G401 (cell line): ENCODE data around the gene CNOT3. TPM values are rescaled to one million over a fixed set of nuclear protein-coding genes. Genes with fewer than 3 reads are reported as not detected.
"Not testable (repeated sequence)": the region's sequence is repeated elsewhere in the genome, so short reads cannot be mapped to it uniquely, and the experiment has no call there.

Source experiments
- DNase-seq: peaks from one replicate; pipeline ENCODE4 v3.0.0-alpha.2; 2015; ENCODE audit warnings: low spot score
- in situ Hi-C: cut with HindIII; loops from 2 replicates; pipeline ENCODE4 v1.10.0; 2016; ENCODE audit warnings: low sequenced_read_pairs, mixed read lengths
- total RNA-seq: library from RNA; depleted of rRNA; stranded (reverse); fragments of >200 nt; shearing (Covaris generic); gene quantifications from 2 replicates; pipeline ENCODE4 v1.2.3, GENCODE V29; 2014; rRNA removed

The CNOT3 gene
- 11.6 and 15.2 TPM in 2 replicates for total RNA-seq

DNA sequence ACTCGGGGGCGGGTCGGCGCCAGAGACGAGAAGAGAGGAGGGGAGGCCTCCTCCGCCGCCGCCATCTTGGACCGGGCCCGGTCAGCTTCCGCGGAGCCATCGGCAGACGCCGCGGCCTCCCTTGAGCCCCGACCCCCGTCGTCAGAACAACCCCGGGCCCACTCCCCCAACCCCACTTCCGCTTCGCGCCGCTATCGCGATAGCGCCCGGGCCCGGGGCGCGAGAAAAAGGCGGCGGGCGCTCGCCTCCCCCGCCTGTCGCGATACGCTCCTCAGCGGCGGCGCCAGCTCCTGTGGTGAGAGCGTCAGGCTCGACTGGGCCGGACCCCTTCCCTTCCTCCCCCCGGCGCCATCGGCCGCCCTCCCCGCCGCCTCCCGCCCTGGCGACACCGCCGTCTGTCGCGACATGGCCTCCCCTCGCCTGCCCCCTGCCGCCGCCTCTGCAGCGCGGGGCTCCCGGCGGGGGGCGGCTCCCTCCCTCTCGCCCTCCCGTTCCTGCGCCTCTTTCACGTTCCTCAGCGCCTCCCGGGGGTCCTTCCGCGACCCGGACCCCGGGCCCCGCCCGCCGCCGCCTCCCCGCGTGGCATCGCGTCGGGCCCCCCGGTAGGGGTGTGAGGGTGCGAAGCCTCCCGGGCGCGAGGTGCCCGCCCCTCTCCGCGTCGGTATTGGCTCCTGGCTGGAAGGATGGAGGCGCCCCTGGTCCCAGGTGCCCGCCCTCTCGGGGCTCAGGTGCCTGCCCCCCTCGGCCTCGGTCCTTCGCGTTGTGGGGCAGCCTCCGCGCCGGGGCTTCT is at the start of gene CNOT3:
Gene CNOT3, plus strand, starts transcription at position 64 of the 790 bp plus-strand sequence. CDS start 5,217 bp downstream, outside the sequence.
- in situ Hi-C loops = no loop called here
- no peak for DNase-seq

- in situ Hi-C loops = no loop called here
- DNase-seq = no peak
Observed at GRCh38 chr19:54094426-54095000, 43.0 kb upstream of the CNOT3 start.

GRCh38 chr19:54095136-54095858 is 42.3 kb upstream of the CNOT3 start:
- no peak for DNase-seq
- in situ Hi-C loops = no loop called here

DNA sequence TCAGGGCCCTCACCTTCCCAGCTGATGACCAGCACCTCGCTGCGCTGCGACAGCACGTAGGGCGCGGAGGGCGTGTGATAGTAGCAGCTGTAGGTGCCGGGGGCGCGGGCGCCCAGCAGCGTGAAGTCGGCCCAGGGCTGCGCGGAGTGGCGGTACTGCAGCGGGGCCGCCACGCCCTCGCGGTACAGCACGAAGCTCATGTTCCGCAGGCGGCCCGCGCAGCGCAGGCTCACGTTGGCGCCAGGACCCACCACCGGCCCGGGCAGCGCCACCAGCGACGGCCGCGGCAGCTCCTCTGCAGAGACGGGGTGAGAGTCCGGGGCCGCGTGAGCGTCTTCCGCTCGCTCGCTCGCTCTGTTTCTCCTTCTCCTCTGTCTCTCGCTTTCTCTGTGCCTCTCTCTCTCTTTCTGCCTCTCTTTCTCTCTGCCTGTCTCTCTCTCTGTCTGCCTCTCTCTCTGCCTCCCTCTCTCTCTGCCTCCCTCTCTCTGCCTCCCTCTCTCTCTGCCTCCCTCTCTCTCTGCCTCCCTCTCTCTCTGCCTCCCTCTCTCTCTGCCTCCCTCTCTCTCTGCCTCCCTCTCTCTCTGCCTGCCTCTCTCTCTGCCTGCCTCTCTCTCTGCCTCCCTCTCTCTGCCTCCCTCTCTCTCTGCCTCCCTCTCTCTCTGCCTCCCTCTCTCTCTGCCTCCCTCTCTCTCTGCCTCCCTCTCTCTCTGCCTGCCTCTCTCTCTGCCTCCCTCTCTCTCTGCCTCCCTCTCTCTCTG is 41.5 kb upstream of the CNOT3 start:
- in situ Hi-C loops, DNase-seq: not testable (repeated sequence)

DNA sequence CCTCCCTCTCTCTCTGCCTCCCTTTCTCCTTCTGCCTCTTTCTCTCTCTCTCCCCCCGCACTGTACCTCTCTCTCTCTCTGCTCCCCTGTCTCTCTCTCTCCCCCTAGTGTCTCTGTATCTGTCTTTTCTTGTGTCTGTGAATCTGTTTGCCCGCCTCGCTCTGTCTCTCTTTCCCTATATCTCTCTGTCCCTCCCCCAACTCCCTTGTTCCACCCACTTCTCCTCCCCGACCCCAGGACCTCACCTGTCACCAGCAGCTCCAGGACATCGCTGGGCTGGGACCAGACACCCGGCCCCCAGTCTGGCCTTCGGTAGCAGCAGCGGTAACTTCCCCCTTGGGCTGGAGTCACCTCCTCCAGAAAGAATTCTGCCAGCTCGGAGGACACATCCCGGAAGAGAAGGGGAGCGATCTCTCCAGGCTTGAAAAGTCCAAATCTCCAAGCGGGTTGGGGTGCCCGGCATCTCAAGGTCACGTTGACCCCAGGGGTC is 40.9 kb upstream of the CNOT3 start:
- DNase-seq = no peak
- in situ Hi-C loops = no loop called here

- in situ Hi-C loops = no loop called here
- DNase-seq = no peak
Observed at GRCh38 chr19:54099190-54099902, 38.2 kb upstream of the CNOT3 start.

DNA sequence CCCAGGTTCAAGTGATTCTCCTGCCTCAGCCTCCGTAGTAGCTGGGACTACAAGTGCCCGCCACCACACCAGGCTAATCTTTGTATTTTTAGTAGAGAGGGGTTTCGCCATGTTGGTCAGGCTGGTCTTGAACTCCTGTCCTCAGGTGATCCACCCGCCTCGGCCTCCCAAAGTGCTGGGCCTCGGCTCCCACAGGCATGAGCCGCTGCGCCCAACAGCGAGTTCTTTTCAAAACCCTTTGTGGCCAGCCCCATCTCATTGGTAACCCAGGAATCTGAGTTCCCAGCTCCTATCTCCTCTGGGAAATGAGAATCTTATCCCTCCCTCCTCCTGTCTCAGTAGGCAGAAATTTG is 37.7 kb upstream of the CNOT3 start:
- in situ Hi-C loops, DNase-seq: not testable (repeated sequence)

- in situ Hi-C loops = no loop called here
Observed at GRCh38 chr19:54100561-54100960, 37.0 kb upstream of the CNOT3 start, which contains the start of gene OSCAR. OSCAR (minus strand) TSS chr19:54100803; CDS start chr19:54100792, 11 bp downstream.

DNA sequence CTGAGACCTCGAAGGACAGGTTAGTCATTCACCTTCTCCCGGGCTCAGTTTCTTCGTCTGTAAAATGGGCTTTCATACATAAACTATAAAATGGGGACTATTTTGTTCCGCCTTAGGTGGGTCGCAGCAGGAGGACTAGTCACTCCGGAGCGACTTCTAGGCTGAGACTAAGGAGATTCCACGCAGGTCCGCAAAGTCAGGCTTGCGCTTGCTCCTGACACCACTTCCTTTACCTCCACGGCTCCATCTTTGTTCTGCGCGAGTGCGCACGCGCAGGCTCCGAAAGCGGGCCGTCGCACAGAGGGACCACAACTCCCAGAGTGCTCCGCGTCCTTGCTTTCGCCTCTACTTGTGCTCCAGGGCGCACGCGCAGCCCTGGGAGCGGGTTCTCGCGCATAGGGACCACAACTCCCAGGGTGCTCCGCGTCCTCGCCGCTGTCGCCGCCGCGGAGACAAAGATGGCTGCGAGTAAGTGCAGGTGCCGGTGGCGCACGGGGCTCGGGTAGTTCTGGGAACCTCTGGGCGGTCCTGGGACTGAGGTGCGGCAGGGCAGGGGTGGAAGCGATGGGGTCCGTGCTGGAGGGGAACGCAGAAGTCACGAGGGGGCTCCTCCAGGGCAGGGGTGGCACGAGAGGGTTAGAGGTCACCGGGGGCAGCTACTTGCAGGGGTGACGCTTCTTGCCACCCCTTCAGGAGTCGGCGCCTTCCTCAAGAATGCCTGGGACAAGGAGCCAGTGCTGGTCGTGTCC is 35.0 kb upstream of the CNOT3 start, which contains the start of gene NDUFA3:
Gene NDUFA3, plus strand, starts transcription at position 435 of the 749 bp plus-strand sequence. Its CDS starts 24 bp downstream, at position 459.
- peak; percentile 97 for DNase-seq
- in situ Hi-C loops = no loop called here

More at GRCh38 chr19:54100561-54100960, 37.0 kb upstream of the CNOT3 start, which contains the start of gene OSCAR:
- DNase-seq = no peak

DNA sequence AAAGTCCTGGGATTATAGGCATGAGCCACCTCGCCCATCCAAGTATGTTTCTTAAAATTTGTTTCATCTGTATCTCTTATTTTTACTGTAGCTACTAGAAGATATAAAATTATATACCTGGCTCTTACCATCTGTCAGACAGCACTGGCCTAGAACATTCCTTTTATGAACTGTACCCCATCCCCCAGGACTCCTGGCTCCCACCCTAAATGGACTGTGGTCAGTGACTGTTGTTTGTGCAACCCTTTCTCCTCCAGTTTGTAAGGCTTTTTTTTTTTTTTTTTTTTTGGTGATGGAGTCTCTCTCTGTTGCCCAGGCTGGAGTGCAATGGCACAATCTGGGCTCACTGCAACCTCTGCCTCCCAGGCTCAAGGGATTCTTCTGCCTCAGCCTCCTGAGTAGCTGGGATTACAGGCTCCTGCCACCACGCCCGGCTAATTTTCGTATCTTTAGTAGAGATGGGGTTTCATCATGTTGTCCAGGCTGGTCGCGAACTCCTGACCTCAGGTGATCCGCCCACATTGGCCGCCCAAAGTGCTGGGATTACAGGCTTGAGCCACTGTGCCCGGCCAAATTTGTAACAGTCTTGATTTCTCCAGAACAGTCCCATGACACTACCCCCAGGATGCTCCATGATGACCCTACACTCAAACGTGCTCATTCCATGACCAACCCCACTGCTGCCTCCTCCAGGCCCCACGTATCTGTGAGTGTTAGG is 32.4 kb upstream of the CNOT3 start:
- no peak for DNase-seq
- in situ Hi-C loops = no loop called here

- in situ Hi-C loops = no loop called here
- no peak for DNase-seq
Observed at GRCh38 chr19:54105796-54106195, 31.8 kb upstream of the CNOT3 start.

DNA sequence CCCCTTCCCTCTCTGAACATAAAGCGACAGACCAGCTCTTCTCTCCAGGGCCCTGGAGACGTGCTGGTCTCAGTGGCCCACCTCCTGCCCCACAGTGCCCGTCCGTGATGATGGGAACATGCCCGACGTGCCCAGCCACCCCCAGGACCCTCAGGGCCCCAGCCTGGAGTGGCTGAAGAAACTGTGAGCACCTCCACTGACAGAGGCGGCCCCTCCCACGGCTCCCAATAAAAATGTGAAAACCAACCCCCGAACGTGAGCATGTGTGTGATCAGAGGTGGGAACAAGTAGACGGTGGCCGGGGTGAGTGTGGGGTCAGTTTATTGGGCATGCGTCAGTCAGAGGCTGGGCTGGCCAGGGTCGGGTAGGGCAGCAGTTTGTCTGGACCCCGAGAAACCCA is 30.8 kb upstream of the CNOT3 start:
- DNase-seq = no peak
- in situ Hi-C loops = no loop called here

DNA sequence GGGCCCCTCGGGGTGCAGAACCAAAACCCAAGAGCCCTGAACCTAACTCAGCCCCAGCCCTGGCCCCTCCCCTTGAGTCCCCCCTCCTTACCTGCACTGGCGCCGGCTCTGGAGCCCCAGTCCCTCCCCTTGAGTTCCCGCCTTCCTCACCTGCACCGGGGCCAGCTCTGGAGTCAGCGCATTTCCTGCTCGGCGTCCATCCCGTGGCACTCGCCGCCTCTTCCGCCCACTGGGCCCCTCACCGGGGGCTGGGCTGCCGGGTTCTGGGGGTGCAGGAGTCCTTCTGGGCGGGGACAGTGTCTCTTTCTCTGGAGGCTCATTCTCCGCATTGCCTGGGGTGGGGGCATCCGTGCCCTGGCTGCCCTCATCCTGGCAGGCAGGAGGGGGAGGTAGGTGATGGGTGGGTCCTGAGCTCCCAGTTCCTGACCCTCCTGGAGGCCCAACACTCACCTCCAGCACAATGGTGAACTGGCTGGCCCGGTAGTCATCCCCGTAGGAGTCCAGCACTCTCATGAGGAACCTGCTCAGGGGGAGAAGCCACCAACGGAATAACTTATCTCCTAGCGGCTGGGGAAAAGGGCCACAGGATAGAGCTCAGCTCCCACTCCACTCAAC is 29.6 kb upstream of the CNOT3 start:
- no peak for DNase-seq
- in situ Hi-C loops = no loop called here

DNA sequence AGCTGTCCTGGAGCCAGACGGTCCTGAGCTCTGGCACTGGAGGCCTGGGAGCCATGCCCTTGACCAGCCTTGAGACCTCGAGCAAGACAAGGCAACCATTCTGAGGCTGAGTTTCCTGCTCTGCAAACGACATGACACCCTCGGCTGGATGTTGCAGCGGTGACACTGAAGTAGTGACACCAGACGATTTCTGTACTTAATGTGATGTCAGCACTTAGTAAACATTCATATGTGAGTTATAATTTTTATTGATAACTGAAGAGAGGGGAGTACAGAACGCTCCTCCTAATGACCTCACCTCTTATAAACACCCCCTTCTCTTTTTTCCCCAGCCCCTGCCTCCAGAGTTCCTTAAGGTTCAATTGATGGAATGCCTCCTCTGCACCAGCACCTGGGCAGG is 29.1 kb upstream of the CNOT3 start:
- DNase-seq = no peak
- in situ Hi-C loops = no loop called here

DNA sequence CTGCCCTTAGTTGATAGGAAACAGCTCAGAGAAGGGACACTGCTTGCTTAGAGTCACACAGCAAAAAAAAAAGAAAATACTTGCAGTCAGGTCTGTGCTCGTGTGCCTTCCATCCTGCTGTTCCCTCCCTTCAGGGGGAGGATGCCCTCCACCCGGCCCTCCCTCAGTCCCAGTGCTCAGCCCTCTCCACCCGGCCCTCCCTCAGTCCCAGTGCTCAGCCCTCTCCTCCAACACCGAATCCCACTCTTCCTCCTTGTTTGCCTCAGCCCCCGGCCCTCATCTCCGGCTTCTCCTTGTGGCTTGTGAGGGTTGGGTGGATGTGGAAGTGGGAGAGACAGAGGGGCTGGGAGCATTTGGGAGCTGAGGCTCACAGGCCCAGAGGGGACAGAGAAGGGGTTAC is 27.9 kb upstream of the CNOT3 start:
- in situ Hi-C loops = no loop called here
- no peak for DNase-seq

- in situ Hi-C loops = no loop called here
- no peak for DNase-seq
Observed at GRCh38 chr19:54114340-54115108, 23.0 kb upstream of the CNOT3 start.
